GM10248 (cell line): Measurements from ENCODE around the gene BIN2.

ENCODE experiments used
- CTCF ChIA-PET: fragments of 300-600 bp; sonication (Branson Sonifier 250); formaldehyde crosslinking; extraction: SDS; loops from one replicate; lab custom pipeline; 2021; ENCODE audit warnings: antibody characterized with exemption; lab: Yijun Ruan, JAX
- POLR2A ChIA-PET: fragments of 350-650 bp; sonication (Branson Sonifier 250); formaldehyde crosslinking; extraction: SDS; loops from one replicate; lab custom pipeline; 2020; ENCODE audit warnings: antibody characterized with exemption; lab: Yijun Ruan, JAX
- DNase-seq: peaks from one replicate; pipeline ENCODE4 v3.0.0; 2012; ENCODE audit errors: extremely low spot score
- TF ChIP-seq, protein P1 (sequence below): IDR thresholded peaks from 2 replicates; pipeline ENCODE4 v1.5.1; 2012; ENCODE audit warnings: mild to moderate bottlenecking, low read depth; ENCODE audit errors: extremely low read depth, missing control alignments, control extremely low read depth

The BIN2 gene

DNA sequence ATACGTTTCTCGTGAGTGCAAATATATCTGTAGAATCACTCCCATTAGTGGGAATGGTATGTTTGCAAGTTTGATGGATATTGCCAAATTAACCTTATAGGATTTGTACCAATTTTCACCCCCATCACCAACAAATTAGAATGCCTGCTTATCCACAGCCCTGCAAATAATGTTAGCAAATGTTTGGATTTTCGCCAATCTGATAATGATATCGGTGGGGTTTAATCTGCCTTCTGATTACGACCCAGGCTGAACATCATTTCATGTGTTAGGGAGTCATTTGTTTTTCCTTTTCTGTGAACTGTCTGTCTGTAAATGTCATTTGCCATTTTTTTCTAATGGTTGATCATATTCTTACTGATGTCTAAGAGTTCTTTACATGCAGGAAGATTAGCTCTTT lies 89.4 kb downstream of the BIN2 start:
- CTCF ChIA-PET: no interaction called here
- TF ChIP-seq, protein P1, sequence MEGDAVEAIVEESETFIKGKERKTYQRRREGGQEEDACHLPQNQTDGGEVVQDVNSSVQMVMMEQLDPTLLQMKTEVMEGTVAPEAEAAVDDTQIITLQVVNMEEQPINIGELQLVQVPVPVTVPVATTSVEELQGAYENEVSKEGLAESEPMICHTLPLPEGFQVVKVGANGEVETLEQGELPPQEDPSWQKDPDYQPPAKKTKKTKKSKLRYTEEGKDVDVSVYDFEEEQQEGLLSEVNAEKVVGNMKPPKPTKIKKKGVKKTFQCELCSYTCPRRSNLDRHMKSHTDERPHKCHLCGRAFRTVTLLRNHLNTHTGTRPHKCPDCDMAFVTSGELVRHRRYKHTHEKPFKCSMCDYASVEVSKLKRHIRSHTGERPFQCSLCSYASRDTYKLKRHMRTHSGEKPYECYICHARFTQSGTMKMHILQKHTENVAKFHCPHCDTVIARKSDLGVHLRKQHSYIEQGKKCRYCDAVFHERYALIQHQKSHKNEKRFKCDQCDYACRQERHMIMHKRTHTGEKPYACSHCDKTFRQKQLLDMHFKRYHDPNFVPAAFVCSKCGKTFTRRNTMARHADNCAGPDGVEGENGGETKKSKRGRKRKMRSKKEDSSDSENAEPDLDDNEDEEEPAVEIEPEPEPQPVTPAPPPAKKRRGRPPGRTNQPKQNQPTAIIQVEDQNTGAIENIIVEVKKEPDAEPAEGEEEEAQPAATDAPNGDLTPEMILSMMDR: no peak
- POLR2A ChIA-PET: no interaction called here
- DNase-seq: no peak

DNA sequence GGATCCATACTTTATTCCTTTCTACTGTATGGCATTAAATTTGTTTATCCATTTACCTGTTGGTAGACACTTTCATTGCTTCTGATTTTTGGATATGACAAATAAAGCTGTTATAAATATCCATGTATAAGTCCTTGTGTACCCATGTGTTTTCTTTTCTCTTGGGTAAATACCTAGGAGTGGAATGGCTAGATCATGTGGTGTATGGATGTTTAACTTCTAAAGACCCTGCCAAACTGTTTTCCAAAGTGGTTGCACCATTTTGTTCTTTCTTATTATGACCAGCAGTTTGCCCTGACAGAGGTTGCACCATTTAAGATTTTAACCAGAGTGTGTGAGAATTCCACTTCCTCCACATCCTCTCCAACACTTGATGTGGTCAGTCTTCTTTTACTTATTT lies 91.3 kb downstream of the BIN2 start:
- POLR2A ChIA-PET: no interaction called here
- TF ChIP-seq, protein P1: no peak
- CTCF ChIA-PET: interaction anchor here (1.0 kb wide), 1 partner anchor 10 kb away, joined by 3 read pairs; no protein-coding TSS in a partner anchor
- DNase-seq: no peak
